ENCODE data around the gene FBXW9. TPM values are rescaled to one million over a fixed set of nuclear protein-coding genes. Genes with fewer than 3 reads are reported as not detected.
"Not testable (repeated sequence)": the region's sequence is repeated elsewhere in the genome, so short reads cannot be mapped to it uniquely, and the experiment has no call there.

The FBXW9 gene
- 6.4 and 12.7 TPM in 2 replicates for total RNA-seq (2014; rRNA removed; shearing (Covaris generic))

- peak; percentile 90 for DNase-seq (ENCODE audit: low spot score)
Measured at GRCh38 chr19:12696366-12697335, at the start of gene FBXW9. Gene FBXW9 (minus strand): TSS chr19:12696631. CDS start chr19:12696581, 50 bp downstream.

- DNase-seq (ENCODE audit: low spot score), result no peak
Measured at GRCh38 chr19:12745166-12745897, 48.9 kb upstream of the FBXW9 start.

GRCh38 chr19:12737835-12738351, 41.5 kb upstream of the FBXW9 start:
- no peak for DNase-seq (ENCODE audit: low spot score)

- DNase-seq (ENCODE audit: low spot score), result peak; percentile 100
Measured at GRCh38 chr19:12736995-12737834, 40.8 kb upstream of the FBXW9 start, which contains the start of gene GET3. Gene GET3 (plus strand): TSS chr19:12737497. CDS start chr19:12737506, 9 bp downstream.

GRCh38 chr19:12733369-12734214, 37.2 kb upstream of the FBXW9 start:
- DNase-seq (ENCODE audit: low spot score), result peak; percentile 31

GRCh38 chr19:12731337-12731736, 34.9 kb upstream of the FBXW9 start:
- no peak for DNase-seq (ENCODE audit: low spot score)

- DNase-seq (ENCODE audit: low spot score), result no peak
Measured at GRCh38 chr19:12730064-12730463, 33.6 kb upstream of the FBXW9 start.

GRCh38 chr19:12727745-12728433, 31.5 kb upstream of the FBXW9 start:
- DNase-seq (ENCODE audit: low spot score), result no peak

GRCh38 chr19:12726988-12727316, 30.5 kb upstream of the FBXW9 start:
- DNase-seq (ENCODE audit: low spot score), result no peak

GRCh38 chr19:12725612-12726011, 29.2 kb upstream of the FBXW9 start:
- DNase-seq (ENCODE audit: low spot score), result not testable (repeated sequence)

GRCh38 chr19:12723641-12724426, 27.4 kb upstream of the FBXW9 start, which contains the start of gene TNPO2:
Gene TNPO2 (minus strand): TSS chr19:12723932. CDS start chr19:12720977, 2,955 bp downstream.
- no peak for DNase-seq (ENCODE audit: low spot score)

- DNase-seq (ENCODE audit: low spot score), result no peak
Measured at GRCh38 chr19:12723381-12723640, 26.9 kb upstream of the FBXW9 start.

- peak; percentile 99 for DNase-seq (ENCODE audit: low spot score)
Measured at GRCh38 chr19:12722566-12723380, 26.3 kb upstream of the FBXW9 start.

- peak; percentile 28 for DNase-seq (ENCODE audit: low spot score)
Measured at GRCh38 chr19:12721656-12722565, 25.5 kb upstream of the FBXW9 start.

GRCh38 chr19:12720851-12721655, 24.6 kb upstream of the FBXW9 start:
- DNase-seq (ENCODE audit: low spot score), result no peak

- no peak for DNase-seq (ENCODE audit: low spot score)
Measured at GRCh38 chr19:12720296-12720695, 23.9 kb upstream of the FBXW9 start.
